Bronchial epithelial cell (primary cell): Measurements from ENCODE around the gene IRF2BPL. TPM values are rescaled to one million over a fixed set of nuclear protein-coding genes. Genes with fewer than 3 reads are reported as not detected.

Experiments used
- DNase-seq: peaks from one replicate; pipeline ENCODE4 v3.0.0-alpha.2; 2010; ENCODE audit warnings: low read depth
- FAIRE-seq: peaks from 2 replicates; lab custom pipeline; 2011; peaks lifted over from hg19 to GRCh38; lab: Jason Lieb, UNC
- H3K27me3 ChIP-seq: 2 replicates; pipeline ENCODE4 v1.5.1; 2011; ENCODE audit warnings: low read length; ENCODE audit not compliant: control insufficient read depth, insufficient read depth
- H3K36me3 ChIP-seq: 2 replicates; pipeline ENCODE4 v1.5.1; 2011; ENCODE audit warnings: low read length; ENCODE audit not compliant: control insufficient read depth, insufficient read depth
- H3K4me3 ChIP-seq: 2 replicates; pipeline ENCODE4 v1.5.1; 2011; ENCODE audit warnings: mild to moderate bottlenecking, low read depth, low read length, control low read depth
- CTCF ChIP-seq: IDR thresholded peaks from 2 replicates; pipeline ENCODE4 v1.5.1; 2011; ENCODE audit warnings: mild to moderate bottlenecking, moderate library complexity, low read length, control low read depth, inconsistent platforms; ENCODE audit not compliant: insufficient read depth, severe bottlenecking
- total RNA-seq: library from RNA; depleted of rRNA; stranded (reverse); fragments of >200 nt; gene quantifications from 2 replicates; pipeline ENCODE4 v1.2.1, GENCODE V29; 2014

IRF2BPL gene
- total RNA-seq, 1 donor from 2014 or later, result 12.1 TPM

GRCh38 chr14:77052281-77053044 lies 24.0 kb upstream of the IRF2BPL start:
- no peak for TF ChIP-seq CTCF
- Histone ChIP-seq H3K27me3 (no peaks in the 10 kb centered on the region), H3K36me3 (no peaks in the 10 kb centered on the region), H3K4me3 (no peak overlapping the region)
- FAIRE-seq (peak; percentile 7), DNase-seq (peak; percentile 44)

GRCh38 chr14:77051116-77051515 lies 22.6 kb upstream of the IRF2BPL start:
- Histone ChIP-seq H3K36me3 (no peaks in the 10 kb centered on the region), H3K4me3 (no peak overlapping the region), H3K27me3 (no peaks in the 10 kb centered on the region)
- FAIRE-seq, result no peak
- no peak for DNase-seq
- TF ChIP-seq CTCF, result no peak

- FAIRE-seq (no peak), DNase-seq (no peak)
- no peaks in the 10 kb centered on the region for H3K36me3 ChIP-seq
- TF ChIP-seq CTCF, result no peak
- H3K4me3 ChIP-seq, result no peak overlapping the region
- H3K27me3 ChIP-seq, result no peaks in the 10 kb centered on the region
Measured at GRCh38 chr14:77046721-77047120, 18.2 kb upstream of the IRF2BPL start.

GRCh38 chr14:77045238-77046162 lies 17.0 kb upstream of the IRF2BPL start:
- Histone ChIP-seq H3K4me3 (no peak overlapping the region), H3K27me3 (no peaks in the 10 kb centered on the region), H3K36me3 (no peaks in the 10 kb centered on the region)
- FAIRE-seq, result no peak
- TF ChIP-seq CTCF, result no peak
- no peak for DNase-seq

DNA sequence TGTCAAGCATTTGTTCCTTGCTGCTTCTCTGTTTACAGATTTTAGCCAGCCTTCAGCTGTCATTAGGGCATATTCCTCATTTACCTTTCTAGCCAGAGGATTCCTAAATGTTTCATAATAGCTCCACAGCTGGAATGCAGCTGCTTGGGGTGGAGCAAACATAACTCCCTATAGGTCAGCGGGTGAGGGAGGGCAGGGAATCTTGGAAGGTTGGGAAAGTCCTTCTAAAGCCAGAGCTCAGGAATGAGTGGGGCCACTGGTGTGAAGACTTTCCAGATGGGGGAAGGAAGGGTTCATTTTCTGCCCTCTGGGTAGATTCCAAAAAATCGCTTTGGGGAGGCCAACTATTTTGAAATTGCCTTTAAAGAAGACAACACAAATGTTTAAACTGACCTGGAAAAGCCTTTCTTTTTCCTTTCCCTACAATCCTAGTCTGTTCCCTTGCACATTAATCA lies 16.3 kb upstream of the IRF2BPL start:
- no peak for TF ChIP-seq CTCF
- DNase-seq (peak; percentile 48), FAIRE-seq (no peak)
- Histone ChIP-seq H3K4me3 (no peak overlapping the region), H3K27me3 (no peaks in the 10 kb centered on the region), H3K36me3 (no peaks in the 10 kb centered on the region)
